Naive thymus-derived CD4-positive, alpha-beta T cell (primary cell): ENCODE results near the gene KLRC4. TPM values are rescaled to one million over a fixed set of nuclear protein-coding genes. Genes with fewer than 3 reads are reported as not detected.

Experiments
- polyA plus RNA-seq, 2 donors: library from polyadenylated mRNA; unstranded; fragments of 300-500 nt; fragmentation: Illumina TruSeq; gene quantifications; one replicate each; pipeline ENCODE4 v1.2.3, GENCODE V29; 2021
- total RNA-seq, 6 experiments: library from RNA in 5 of 6; stranded (reverse) in 5 of 6; gene quantifications; 1 replicate in 5 of 6; 2 replicates in 1 of 6; pipeline ENCODE4 v1.2.3 and lab custom pipeline; 2021 to 2026

KLRC4 gene
- total and polyA plus RNA-seq, 7 experiments from 2014 or later, result 0.69 to 11.8 TPM; not detected in 5

Other genes starting within 250 kb of the KLRC4 start
- 1 to 10 TPM in 2 of 5 experiments, not detected in 3; 3.1 to 4.0 TPM for gene OLR1, start 237.6 kb downstream of the KLRC4 start, total RNA-seq
- not detected for gene OLR1, start 237.6 kb downstream of the KLRC4 start, polyA plus RNA-seq
- under 1 TPM in 1 of 5 experiments, not detected in 4; 0.47 TPM for gene TMEM52B, start 230.7 kb downstream of the KLRC4 start, total RNA-seq
- not detected for gene TMEM52B, start 230.7 kb downstream of the KLRC4 start, polyA plus RNA-seq
- gene GABARAPL1, start 196.9 kb downstream of the KLRC4 start, total RNA-seq, result 100 to 1,000 TPM in 2 of 5 experiments, 10 to 100 TPM in 2, 1 to 10 TPM in 1; 3.7 to 165 (median 29.4) TPM
- 10 to 100 TPM; 14.7 to 14.9 TPM for gene GABARAPL1, start 196.9 kb downstream of the KLRC4 start, polyA plus RNA-seq
- gene KLRD1, start 101.9 kb downstream of the KLRC4 start, total RNA-seq, result 10 to 100 TPM in 1 of 5 experiments, 1 to 10 TPM in 3, under 1 TPM in 1; 0.92 to 82.5 (median 1.7) TPM
- gene KLRD1, start 101.9 kb downstream of the KLRC4 start, polyA plus RNA-seq, result 1 to 10 TPM in 1 of 2 donors, under 1 TPM in 1; 0.68 to 1.9 TPM
- gene KLRK1, start 19.7 kb downstream of the KLRC4 start, total RNA-seq, result 10 to 100 TPM in 1 of 5 experiments, 1 to 10 TPM in 3, under 1 TPM in 1; 0.15 to 75.2 (median 5.1) TPM
- gene KLRK1, start 19.7 kb downstream of the KLRC4 start, polyA plus RNA-seq, result 1 to 10 TPM in 1 of 2 donors, under 1 TPM in 1; 0.62 to 2.7 TPM
- 1 to 10 TPM in 2 of 5 experiments, under 1 TPM in 1, not detected in 2; 0.46 to 7.8 (median 1.6) TPM for gene KLRC3, start 10.8 kb upstream of the KLRC4 start, total RNA-seq
- not detected for gene KLRC3, start 10.8 kb upstream of the KLRC4 start, polyA plus RNA-seq
- gene KLRC2, start 26.3 kb upstream of the KLRC4 start, total RNA-seq, result 1 to 10 TPM in 1 of 5 experiments, not detected in 4; 6.7 TPM
- not detected for gene KLRC2, start 26.3 kb upstream of the KLRC4 start, polyA plus RNA-seq
- gene KLRC1, start 43.6 kb upstream of the KLRC4 start, total RNA-seq, result 1 to 10 TPM in 2 of 5 experiments, not detected in 3; 1.4 to 9.3 TPM
- under 1 TPM in 1 of 2 donors, not detected in 1; 0.37 TPM for gene KLRC1, start 43.6 kb upstream of the KLRC4 start, polyA plus RNA-seq
- gene EIF2S3B, start 96.1 kb upstream of the KLRC4 start, total RNA-seq, result 1 to 10 TPM in 2 of 5 experiments, under 1 TPM in 2, not detected in 1; 0.37 to 2.0 (median 1.3) TPM
- gene EIF2S3B, start 96.1 kb upstream of the KLRC4 start, polyA plus RNA-seq, result 1 to 10 TPM in 1 of 2 donors, under 1 TPM in 1; 0.27 to 1.5 TPM
- 10 to 100 TPM; 12.1 to 43.1 (median 24.8) TPM for gene MAGOHB, start 203.9 kb upstream of the KLRC4 start, total RNA-seq
- 10 to 100 TPM; 26.0 to 61.6 TPM for gene MAGOHB, start 203.9 kb upstream of the KLRC4 start, polyA plus RNA-seq